Renal cortex interstitium (tissue), 11 donors: ENCODE results near the gene HTR3A. TPM values are rescaled to one million over a fixed set of nuclear protein-coding genes. Genes with fewer than 3 reads are reported as not detected.

Source experiments
- DNase-seq, 11 donors: peaks; one replicate each; pipeline ENCODE4 v3.0.0-alpha.2; 2013; ENCODE audit warnings: low read depth in 9 of 11, low spot score in 4 of 11; ENCODE audit errors: extremely low read depth in 1 of 11
- polyA plus RNA-seq, 3 donors: library from polyadenylated mRNA; unstranded; fragments of 120-200 nt; gene quantifications; one replicate each; pipeline ENCODE4 v1.2.1, GENCODE V29; 2013; ENCODE audit not compliant: insufficient read length in 3 of 3

HTR3A gene
- polyA plus RNA-seq, 3 donors = 0.07 to 0.30 (median 0.22) TPM

DNA sequence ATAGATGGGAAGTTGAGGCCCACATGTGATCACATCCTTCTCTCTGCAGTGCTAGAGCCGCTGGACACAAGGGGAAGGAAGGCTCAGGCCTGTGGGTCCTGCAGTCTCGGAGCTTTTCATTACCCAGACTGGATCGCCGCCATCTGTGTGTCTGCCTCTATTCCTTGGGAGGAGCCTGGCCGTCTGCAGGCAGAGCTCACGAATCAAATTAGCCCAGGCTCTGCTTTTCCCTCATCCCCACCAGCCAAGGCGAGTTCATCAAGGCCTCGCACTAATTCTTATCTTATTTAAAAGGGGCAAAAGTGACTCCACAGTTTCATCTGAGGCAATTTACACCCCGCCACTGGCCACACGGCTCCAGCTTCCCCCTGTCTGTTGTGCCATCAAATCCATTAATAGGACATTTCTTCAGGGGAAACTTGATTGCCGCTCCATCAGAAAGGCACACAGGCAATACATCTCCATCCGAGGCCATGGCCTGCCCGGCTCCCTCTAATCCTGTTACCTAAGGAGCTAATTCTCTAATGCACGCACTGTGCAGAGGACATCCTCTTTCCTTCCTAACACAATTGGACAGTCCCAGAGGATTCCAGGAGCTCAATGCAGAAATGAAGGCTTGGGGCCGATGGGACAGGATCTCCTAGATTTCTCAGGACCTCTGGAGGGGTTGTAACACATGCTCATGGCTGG lies 3.3 kb upstream of the HTR3A start:
- DNase-seq = no peak

GRCh38 chr11:113977071-113977490 lies 2.2 kb downstream of the HTR3A start:
- DNase-seq = no peak

- DNase-seq = no peak
These were observed 2.8 kb downstream of the HTR3A start for GRCh38 chr11:113977701-113978100.

- DNase-seq = no peak
These were observed 4.5 kb downstream of the HTR3A start for GRCh38 chr11:113979431-113979830.

DNA sequence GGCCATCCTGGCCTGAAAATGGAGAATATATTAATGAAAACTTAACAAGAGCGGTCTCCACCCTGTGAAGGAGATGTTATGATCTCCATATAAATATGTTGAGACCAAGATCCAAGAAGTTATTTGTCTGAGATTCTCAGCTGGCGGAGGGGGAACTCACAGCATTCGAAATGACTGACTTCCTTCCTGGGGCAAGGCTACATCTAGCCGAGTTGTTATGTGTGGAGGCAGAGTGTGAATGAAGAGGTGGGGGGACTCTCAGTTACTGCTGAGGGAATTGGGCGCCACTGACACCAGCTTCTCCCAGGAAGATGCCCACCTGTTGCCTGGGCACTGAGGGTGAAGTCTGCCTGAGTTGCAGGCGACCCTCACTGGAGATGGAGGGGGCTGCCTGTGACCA lies 5.9 kb downstream of the HTR3A start:
- no peak for DNase-seq

- DNase-seq = no peak
These were observed 7.4 kb downstream of the HTR3A start for GRCh38 chr11:113982306-113982705.

GRCh38 chr11:113984781-113985180 lies 9.9 kb downstream of the HTR3A start:
- no peak for DNase-seq

- DNase-seq = no peak
These were observed 11.0 kb downstream of the HTR3A start for GRCh38 chr11:113985906-113986305.

DNA sequence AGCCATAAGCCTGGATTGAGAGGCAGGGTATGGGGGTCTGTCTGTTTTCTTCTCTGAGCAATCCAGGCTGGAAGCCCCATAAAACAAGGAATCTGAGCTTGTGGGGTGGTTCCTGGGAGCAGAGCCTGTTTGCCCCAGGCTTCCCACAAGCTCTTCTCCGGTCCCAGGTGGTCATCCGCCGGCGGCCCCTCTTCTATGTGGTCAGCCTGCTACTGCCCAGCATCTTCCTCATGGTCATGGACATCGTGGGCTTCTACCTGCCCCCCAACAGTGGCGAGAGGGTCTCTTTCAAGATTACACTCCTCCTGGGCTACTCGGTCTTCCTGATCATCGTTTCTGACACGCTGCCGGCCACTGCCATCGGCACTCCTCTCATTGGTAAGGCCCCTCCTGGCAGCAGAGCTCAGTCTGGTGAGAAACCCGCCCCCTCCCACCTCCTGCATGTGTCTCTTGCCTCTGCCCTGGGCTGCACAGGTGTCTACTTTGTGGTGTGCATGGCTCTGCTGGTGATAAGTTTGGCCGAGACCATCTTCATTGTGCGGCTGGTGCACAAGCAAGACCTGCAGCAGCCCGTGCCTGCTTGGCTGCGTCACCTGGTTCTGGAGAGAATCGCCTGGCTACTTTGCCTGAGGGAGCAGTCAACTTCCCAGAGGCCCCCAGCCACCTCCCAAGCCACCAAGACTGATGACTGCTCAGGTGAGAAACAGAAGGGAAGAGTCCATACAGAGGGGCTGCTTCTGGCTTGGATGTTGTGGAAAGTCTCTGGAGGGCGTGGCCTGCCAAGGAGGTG lies 11.6 kb downstream of the HTR3A start:
- no peak for DNase-seq

DNA sequence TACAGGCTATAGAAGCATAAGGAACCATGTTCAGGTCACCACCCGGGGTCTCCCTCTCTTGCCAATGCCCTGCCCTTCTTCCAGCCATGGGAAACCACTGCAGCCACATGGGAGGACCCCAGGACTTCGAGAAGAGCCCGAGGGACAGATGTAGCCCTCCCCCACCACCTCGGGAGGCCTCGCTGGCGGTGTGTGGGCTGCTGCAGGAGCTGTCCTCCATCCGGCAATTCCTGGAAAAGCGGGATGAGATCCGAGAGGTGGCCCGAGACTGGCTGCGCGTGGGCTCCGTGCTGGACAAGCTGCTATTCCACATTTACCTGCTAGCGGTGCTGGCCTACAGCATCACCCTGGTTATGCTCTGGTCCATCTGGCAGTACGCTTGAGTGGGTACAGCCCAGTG lies 14.5 kb downstream of the HTR3A start:
- no peak for DNase-seq

GRCh38 chr11:113989916-113990315 lies 15.0 kb downstream of the HTR3A start:
- DNase-seq = no peak

GRCh38 chr11:113991170-113991569 lies 16.3 kb downstream of the HTR3A start:
- DNase-seq = peak; percentile 44 to 75 (median 59)

- DNase-seq = no peak
These were observed 17.0 kb downstream of the HTR3A start for GRCh38 chr11:113991718-113992458.

- DNase-seq = no peak
These were observed 17.7 kb downstream of the HTR3A start for GRCh38 chr11:113992459-113993110.

DNA sequence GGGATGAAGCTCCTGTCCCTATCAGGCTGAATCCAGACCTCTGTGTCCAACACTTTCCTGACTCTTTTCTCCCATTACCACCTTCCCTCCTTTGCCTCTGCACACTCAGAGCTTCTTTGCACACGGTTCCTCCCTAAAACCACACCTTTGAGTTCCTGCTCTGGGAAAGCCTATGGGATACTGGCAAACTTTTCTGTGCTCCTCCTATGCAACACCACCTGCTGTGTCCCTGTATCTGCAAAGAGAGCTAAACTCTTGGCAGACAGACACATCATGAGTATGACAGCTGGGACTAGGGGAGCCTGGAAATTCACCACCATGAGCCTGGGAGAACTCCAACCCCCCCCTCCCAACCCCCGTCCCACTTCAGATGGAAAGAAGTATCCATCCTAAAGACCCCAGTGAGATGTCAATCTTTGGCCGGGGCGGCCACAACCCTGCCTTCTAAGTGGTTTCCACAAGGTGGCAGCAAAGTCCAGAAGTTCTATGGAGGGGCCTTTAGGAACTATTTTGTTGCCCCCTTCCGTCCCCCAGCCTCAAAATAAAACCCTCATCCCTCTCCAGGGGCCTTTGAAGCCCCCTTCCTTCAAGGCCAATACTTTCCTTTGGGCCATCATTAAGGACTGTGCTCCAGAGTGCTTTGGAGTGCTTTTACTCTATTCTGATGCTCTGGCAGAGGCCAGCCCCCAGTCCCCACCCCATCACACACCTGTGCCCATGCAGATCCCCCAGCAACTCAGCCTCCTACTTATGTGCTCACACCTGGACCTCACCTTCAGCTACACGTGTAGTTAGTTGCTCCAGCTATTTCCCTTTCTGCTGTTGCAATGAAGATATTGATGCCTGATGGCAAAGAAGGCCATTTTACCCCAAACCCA lies 19.4 kb downstream of the HTR3A start:
- no peak for DNase-seq

- no peak for DNase-seq
These were observed 22.6 kb downstream of the HTR3A start for GRCh38 chr11:113997473-113997872.

DNA sequence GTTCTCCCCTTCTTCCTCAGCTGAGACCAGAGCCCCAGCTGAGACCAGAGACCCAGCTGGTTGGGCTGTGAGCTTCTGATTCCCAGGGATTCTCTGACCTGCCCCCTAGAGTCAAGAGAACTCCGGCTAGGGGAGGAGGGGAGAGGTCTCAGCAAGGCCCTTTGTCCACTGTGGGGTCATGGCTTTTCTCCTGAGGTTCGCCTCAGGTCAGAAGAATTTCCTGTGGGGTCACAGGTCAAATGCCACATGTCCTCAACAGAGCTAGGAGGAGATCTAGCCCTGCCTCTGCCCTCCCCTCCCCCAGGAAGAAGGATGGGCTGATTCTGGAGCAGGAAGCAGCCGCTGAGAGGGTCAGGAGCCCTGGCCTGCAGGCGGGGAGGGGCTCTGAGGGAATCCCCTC lies 23.7 kb downstream of the HTR3A start:
- no peak for DNase-seq

- DNase-seq = no peak
These were observed 25.6 kb downstream of the HTR3A start for GRCh38 chr11:114000526-114000925.

- DNase-seq = no peak
These were observed 26.5 kb downstream of the HTR3A start for GRCh38 chr11:114001416-114001815.
